CD1c-positive myeloid dendritic cell (primary cell): Measurements from ENCODE around the gene CWC27.
"Not testable (repeated sequence)": the region's sequence is repeated elsewhere in the genome, so short reads cannot be mapped to it uniquely, and the experiment has no call there.

Source experiments
- DNase-seq: peaks from one replicate; pipeline ENCODE4 v3.0.0-alpha.2; 2016; ENCODE audit errors: extremely low spot score

Gene CWC27

DNA sequence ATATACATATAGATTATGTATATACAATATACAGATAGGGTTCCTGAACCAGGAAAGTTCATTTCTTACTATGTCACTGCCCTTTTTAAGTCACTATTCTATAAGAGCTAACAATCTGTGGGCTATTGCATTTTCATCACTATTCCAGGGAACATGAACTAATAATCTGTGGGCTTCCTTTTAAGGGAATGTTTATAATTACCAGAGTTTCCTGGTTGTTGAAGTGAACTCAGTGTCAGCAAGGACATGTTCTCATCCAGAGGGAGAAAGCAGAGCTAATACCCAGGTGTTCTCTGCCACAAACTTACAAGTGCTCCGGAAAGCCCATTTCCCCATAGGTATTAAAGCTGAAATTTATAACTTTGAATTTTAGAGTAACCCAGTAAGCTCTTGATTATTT lies 69.6 kb downstream of the CWC27 start:
- no peak for DNase-seq

DNA sequence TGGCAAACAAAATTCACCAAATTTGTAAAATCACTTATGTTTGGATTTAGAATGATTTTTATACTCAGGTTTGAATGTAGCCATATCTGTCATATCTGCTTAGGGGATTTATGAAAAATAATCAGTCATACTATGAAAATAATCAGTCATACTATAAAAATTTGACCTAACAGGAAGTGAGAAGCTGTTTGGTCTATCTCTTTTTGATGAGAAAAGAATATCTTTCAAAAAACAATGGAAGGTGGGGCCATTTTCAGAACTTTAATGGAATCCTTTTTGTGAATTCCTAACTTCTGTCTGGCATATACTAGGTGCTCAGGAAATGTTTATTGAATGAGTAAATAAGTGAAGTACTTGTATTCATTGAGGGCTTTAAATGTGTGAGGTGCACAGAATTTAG lies 70.1 kb downstream of the CWC27 start:
- no peak for DNase-seq

DNA sequence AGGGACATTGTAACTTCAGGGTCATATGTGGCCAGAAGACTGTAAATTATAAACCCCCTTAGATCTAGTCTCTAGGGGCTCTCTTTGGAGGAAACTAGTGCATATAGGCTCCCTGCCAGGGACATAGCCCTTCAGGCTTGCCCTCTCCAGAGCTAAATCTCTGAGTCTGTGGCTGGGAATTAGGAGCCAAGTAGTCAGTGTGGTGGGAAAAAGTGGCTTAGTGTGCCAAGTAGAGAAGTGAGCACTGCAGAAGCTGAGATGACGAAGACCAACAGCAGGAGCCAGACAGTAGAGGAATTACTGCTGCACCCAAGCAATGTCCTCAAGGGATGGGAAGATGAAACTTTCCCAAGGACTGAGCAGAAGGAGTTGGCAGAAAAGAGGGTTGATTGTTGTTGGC lies 71.2 kb downstream of the CWC27 start:
- no peak for DNase-seq

DNA sequence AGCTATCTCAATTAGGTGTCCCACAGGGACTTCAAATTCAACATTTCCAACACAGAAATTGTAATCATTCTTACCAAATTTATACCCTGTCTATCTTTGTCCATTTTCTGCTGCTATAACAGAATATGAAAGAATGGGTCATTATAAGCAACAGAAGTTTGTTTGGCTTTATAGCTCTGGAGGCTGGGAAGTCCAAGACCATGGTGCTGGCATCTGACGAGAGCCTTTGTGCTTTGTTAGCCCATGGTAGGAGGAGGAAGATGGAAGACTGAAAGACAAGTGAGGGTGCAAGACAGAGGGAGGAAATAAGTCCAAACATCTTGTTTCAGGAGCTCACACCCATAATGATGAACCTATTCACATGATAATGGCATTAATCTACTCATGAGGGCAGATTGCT lies 72.2 kb downstream of the CWC27 start:
- DNase-seq: no peak

DNA sequence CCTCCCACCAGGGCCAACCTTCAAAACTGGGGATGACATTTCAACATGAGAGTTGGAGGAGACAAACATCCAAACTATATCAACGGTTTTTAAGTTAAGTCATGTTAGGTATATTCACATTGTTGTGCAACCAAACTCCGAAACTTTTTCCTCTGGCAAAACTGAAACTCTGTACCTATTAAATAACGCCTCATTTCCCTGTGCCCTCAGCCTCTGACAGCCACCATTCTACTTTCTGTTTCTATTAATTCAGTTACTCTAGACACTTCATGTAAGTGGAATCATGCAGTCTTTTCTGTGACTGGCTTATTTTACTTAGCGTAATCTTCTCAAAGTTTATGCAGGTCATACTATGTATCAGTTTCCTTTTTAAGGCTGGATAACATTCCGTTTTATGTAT lies 85.0 kb downstream of the CWC27 start:
- no peak for DNase-seq

DNA sequence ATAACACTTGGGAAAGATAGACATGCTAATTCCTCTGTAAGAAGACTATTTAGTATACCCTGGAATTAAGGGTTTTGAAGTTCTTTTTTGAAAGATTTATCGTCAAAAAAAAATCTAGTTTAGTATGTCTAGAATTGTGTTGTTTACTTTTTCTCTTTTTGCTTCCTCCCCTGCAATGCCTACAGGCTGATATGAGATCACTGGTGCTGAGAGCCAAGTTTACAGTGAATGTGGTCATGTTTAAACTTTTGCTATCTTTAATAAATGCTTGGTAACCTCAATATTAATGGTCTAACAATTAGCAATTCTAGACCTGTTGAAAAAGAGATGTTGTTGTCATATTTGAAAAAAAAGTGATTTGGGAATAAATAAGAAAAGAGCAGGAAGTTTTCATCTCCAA lies 86.1 kb downstream of the CWC27 start:
- no peak for DNase-seq

DNA sequence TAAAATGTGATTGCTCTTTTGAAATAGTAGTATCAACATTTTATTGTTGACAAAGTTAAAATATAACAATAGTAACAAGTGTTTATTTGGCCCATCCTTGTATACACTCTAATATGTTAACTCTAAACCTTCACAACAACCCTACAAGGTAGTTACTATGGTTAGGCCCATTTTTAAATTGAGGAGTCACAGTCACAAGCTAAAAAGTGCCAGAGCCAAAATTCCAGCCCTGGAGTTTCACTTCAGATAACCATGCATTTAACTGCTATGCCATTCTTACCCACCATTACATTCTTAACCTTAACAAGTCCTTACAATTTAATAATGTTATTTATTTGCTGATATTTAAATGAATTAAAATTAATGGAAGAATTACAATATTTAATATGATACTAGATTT lies 91.2 kb downstream of the CWC27 start:
- DNase-seq: no peak

DNA sequence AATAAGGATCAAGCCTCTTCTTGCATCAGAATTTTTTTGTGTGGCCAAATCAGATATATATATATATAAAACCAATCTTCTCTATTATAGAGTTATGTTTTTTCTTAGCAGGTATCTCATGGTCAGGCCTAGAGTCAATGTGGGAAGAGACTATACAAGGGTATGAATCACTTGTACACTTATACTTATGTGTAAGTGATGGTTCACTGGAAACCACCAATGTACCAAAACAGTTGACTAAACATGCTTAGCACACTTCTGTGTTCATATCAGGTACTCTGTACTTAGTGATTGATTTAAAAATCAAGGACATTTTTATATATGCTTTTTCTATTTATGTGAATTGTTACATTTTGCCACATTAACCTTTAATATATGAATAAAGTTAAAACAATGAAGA lies 92.6 kb downstream of the CWC27 start:
- no peak for DNase-seq

DNA sequence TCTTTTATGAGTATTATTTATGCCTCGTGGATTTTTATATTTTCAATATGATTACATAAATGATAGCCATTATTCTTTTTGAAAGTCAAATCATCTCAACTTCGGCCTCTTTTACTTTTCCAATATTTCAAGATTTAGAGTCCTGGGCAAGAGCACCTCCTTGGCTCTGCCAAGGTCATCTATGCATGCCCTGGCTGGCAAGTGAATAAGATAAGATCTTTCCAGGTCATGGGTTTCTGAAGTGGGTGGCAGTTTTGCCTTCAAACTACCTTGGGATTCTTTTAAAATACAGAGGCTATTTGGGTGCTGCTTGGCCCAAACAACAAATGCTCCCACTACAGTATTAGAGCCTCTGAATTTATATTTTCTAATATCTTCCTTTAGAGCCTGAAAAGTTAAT lies 95.4 kb downstream of the CWC27 start:
- no peak for DNase-seq

DNA sequence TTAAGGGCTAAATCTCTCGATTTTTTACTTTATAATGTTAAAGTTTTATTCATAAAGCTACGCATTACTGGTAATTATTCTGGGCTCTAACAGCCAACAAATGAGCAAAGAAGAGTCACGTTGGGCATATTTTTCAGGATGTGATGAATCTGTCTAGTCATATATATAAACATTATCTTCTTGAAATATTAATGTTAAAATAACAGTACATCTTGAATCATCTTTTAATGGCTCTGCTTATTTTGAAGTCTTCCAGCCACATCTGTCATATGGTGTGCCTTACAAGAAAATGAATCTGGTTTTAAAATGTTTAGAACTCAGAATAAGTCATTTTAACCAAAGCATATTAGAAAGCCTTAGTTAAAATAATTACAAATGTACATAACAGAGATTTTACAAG lies 96.9 kb downstream of the CWC27 start:
- DNase-seq: no peak

DNA sequence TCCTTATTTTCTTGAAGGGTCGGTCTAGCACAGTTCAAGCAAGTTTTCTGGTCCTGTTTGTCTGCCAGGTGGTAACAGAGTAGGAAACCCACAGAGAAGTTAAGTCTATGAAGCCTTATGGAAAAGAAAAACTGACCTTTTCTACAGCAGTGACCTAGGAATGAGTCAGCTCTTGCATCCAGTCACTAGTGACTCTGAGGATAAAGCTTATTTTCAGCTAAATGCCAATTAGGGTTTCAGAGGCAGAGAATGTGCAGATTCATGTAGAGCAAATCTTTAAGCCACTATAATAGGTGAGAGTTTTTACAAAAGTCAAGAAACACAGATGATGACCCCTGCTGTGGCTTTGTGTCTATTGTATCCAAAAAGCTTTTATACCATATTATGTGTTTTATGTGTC lies 100.7 kb downstream of the CWC27 start:
- DNase-seq: no peak

DNA sequence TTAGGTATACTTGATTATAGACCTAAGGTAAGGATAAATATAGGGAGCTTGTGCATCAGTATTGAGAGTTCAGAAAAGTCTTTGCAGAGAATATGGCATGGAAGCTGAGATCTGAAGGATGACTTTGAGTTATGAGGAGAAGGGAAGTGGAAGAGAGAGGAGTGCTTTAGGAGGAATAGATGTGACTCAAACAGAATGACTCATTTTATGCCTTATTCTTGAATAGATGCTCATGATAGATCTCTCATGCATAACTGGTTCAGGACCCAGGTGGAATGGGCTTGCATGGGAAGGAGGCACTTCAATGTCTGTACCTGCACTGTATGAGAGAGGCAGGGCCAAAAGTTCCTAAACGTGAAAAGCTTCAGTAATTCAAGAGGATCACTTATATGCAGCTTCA lies 103.3 kb downstream of the CWC27 start:
- DNase-seq: no peak

DNA sequence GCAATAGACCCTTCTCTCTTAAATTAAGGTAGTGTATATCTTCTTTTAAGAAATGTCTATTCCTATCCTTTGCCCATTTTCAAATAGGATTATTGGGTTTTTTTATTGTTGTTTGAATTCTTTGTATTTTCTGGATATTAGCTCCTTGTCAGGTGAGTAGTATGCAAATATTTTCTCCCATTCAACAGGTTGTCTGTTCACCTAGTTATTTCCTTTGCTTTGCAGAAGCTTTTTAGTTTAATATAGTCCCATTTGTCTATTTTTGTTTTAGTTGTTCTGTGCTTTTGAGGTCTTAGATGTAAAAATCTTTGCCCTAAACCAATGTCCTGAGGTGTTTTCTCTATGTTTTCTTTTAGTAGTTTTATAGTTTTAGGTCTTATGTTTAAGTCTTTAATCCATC lies 104.7 kb downstream of the CWC27 start:
- DNase-seq: no peak

DNA sequence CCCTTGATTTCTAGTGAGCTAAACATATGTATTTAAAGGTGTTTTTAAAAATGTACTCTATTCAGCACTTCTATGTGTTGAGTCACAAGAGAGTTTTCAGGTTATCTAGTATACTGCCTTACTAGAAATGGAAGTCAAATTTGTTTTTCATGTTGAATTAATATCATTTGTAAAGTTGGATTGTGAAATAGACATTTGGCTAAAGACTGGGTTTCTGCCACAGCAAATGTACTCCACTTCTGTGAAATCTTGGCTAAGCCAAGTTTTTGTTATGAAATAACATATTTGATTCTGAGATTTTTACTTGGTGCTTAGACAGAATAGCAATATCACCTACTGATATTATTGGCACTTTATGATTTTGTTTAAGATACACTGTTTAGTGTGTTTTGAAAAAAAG lies 106.0 kb downstream of the CWC27 start:
- DNase-seq: no peak

DNA sequence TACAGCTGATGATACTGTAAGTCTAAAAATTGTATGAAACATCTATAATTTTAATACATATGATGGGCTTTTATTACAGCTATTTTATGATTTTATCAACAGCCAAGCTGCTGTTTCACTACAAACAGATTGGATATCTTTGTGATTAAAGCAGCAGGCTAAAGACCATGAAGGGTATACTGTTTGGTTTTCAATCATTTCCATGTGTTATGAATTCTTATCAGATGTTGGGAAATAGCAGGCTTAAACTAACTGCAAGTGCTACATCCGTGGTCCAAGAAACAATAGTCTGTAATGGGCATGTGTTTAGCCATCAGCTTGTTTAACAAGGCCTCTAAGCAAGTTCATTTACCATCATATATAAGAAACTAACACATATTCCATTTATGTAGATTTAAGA lies 107.5 kb downstream of the CWC27 start:
- DNase-seq: no peak

DNA sequence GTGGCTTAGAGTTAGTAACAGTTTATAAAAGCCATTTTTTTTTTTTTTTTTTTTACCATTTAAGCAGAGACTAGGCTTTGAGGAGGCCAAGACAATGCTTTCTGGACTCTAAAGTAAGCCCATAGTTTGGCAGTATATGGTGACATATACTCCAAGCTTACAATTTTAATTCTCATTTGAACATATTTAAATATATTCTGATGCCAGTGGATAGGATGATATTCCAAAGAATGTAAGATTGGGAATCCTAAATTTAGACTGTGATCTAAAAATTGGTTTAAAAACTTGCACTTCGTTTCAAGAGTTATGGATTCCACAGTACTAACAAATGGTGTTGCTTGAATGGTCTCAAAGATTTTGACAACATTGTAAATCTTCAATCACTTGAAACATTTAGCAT lies 112.1 kb downstream of the CWC27 start:
- DNase-seq: no peak

DNA sequence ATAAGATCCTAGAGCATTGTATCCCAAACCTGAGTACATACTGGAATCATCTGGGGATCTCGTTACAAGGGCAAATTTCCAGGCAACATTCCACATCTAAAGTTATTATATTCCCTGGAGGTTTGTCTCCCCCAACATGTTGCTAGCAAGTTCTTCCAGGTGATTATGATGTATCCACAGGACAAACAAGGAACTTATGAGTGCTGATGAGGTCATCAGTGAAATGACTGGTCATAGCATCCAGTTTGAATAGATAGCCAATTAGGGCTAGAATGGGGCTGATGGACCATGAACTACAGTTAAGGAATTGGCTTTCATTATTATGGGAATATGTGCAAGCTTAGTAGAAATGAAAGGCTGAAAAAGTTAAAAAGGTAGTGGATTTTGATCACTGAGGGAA lies 115.2 kb downstream of the CWC27 start:
- no peak for DNase-seq

DNA sequence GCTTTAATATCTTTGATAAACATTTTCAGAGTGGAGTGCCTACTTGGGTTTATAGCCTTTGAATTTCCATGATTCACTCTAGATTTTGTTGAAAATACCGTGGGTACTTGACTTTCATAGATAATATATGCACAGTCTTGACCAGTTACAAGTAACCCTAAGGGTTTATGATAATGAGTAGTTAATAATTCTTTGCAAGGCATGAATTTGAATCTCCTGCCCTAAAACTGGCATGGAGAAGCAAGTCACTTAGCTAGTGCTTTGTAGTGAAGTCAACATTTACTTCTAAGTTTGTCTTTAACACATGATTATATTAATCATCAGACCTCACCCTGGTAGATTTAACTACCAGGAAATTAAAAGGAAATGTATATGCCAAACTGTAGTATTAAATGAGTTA lies 115.8 kb downstream of the CWC27 start:
- no peak for DNase-seq

DNA sequence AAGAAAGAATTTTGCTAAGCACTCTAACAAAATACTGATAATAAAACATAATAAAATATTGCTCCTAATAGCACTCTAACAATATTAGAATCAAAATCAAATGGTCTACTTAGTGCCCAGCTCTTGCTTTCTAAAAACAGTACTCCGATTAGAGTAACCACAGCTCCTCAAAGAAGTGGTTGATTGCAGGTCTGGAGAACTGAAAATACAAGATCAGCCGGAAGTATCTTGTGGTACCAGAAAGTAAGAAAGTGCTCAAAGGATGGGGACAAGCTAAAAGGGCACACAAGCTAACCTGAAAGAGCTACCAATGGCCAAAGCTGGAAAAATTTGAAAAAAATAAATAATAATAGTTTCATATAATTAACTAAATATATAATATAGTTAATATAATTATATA lies 119.2 kb downstream of the CWC27 start:
- no peak for DNase-seq

DNA sequence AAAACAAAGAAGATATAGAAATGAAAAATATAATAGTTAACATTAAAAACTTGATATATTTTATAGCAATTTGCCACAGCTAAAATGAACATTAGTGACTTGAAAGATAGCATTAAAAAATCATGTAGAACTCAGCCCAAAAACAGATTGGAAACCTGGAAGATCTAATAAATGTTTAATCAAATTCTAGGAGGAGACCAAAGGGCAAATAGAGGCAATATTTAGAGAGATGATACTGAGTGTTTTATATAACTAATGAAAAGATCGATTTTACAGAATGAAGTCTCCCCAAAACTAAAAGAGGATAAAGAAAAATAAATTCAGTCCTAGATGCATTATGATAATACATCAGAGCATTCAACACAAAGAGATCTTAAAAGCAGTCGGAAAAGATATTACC lies 127.0 kb downstream of the CWC27 start:
- no peak for DNase-seq

DNA sequence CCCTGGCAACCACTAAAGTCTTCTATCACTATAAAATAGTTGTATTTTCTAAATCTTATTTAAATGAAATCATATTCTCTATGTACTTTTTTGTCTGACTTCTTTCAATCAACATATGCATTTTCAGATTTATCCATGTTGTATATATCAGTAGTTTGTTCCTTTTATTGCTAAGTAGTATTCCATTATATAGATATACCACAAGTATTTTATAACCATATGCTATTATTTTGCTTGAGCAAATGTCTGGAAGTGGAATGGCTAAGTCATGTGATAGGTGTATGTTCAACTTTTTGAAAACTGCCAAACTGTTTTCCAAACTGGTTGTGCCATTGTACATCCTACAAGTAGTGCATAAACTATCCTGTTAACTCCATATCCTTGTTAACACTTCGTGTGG lies 131.1 kb downstream of the CWC27 start:
- no peak for DNase-seq

DNA sequence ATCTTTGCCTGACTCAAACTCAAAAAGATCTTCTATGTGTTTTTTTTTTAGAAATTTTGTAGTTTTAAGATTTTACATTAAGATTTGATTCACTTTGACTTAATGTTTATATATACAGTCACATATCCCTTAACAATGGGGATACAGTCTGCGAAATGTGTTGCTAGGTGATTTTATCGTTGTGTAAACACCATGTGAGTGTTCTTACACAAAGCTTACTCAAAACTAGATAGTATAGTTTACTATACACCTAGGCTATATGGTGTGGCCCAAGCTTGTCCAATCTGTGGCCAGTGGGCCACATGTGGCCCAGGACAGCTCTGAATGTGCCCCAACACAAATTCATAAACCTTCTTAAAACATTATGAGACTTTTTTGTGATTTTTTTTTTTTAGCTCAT lies 131.9 kb downstream of the CWC27 start:
- DNase-seq: no peak

DNA sequence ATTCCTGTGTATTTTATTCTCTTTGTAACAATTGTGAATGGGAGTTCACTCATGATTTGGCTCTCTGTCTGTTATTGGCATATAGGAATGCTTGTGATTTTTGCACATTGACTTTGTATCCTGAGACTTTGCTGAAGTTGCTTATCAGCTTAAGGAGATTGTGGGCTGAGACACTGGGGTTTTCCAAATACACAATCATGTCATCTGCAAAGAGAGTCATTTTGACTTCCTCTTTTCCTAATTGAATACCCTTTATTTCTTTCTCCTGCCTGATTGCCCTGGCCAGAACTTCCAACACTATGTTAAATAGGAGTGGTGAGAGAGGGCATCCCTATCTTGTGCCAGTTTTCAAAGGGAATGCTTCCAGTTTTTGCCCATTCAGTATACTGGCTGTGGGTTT lies 138.7 kb downstream of the CWC27 start:
- not testable (repeated sequence) for DNase-seq

DNA sequence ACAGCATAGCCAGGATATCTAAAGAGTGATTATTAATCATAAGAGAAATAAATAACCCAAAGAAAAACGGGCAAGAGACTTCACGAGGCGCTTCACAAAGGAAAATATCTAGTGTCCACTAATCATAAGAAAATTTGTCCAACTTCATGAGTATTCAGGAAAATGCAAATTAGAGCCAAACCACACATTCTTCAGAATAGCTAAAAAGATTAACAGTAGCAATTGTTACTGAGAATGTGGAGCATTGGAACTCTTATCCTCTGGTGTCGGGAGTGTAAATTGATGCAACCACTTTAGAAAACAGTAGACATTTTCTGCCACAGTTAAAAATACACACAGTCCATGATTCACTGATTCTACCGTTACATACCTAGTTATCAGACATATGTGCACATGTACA lies 145.7 kb downstream of the CWC27 start:
- DNase-seq: no peak

DNA sequence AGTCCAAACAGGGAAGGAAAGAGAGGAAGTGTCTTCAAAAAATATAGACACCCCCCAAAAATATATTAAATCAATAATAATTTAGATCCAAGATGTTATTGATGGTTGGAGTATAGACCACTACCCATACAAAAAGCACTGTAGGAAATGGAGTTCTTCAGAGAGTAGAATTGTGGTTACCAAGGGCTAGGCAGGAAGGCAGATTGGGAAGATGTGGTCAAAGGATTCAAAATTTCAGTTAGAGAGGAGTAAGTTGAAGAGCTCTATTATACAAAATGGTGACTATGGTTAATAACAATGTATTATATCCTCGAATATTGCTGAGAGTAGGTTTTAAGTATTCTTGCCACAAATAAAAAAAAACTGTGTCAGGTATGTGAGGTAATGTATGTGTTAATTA lies 149.4 kb downstream of the CWC27 start:
- DNase-seq: no peak
